ENCODE data around the gene ARHGAP24.

DNA sequence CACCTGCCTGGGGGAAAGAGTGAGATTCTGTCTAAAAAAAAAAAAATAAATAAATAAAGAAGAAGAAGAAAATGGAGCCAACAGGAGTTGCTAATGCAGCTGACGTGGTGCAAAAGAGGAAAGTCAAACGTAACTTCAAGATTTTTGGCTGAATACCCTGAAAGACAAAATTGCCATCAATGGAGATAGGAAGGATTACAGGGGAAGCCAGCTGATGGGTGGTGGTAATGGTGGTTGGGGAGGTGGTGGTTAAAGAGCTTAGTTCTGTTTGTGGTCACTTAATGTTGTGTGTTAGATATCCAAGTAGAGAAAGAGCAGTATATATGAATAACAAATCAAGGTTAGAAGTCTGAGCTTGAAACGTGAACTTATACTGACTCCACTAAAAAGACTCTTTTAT is 225.4 kb downstream of the ARHGAP24 start:
- TF ChIP-seq POLR2A (IDR thresholded peaks at IDR 0.05) (no peak), POLR2AphosphoS5 (IDR thresholded peaks at IDR 0.05) (no peak)
- TF ChIP-seq, protein P1, sequence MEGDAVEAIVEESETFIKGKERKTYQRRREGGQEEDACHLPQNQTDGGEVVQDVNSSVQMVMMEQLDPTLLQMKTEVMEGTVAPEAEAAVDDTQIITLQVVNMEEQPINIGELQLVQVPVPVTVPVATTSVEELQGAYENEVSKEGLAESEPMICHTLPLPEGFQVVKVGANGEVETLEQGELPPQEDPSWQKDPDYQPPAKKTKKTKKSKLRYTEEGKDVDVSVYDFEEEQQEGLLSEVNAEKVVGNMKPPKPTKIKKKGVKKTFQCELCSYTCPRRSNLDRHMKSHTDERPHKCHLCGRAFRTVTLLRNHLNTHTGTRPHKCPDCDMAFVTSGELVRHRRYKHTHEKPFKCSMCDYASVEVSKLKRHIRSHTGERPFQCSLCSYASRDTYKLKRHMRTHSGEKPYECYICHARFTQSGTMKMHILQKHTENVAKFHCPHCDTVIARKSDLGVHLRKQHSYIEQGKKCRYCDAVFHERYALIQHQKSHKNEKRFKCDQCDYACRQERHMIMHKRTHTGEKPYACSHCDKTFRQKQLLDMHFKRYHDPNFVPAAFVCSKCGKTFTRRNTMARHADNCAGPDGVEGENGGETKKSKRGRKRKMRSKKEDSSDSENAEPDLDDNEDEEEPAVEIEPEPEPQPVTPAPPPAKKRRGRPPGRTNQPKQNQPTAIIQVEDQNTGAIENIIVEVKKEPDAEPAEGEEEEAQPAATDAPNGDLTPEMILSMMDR (IDR thresholded peaks at IDR 0.05), result no peak

Measured in breast epithelium (tissue), 3 donors.